Adrenal gland (tissue), 12 donors: ENCODE data around the gene C3orf20. TPM values are rescaled to one million over a fixed set of nuclear protein-coding genes. Genes with fewer than 3 reads are reported as not detected.

ENCODE experiments used
- DNase-seq, 7 donors: peaks; one replicate each; pipeline ENCODE4 v3.0.0-alpha.2; 2019 to 2020
- H3K27ac ChIP-seq, 5 donors: fragments of 200-600 bp; sonication (generic) in 4 of 5; 1 replicate in 3 of 5; 2 replicates in 2 of 5; pipeline versions ENCODE4 v1.5.1 to v1.8.0; 2016 to 2020; ENCODE audit warnings: mild to moderate bottlenecking in 1 of 5
- H3K27me3 ChIP-seq: fragments of 200-600 bp; 2 replicates; pipeline ENCODE4 v1.8.0; 2021
- H3K36me3 ChIP-seq, 2 donors: fragments of 200-600 bp; replicated peaks in 1 of 2; 1 replicate in 1 of 2; 2 replicates in 1 of 2; pipeline versions ENCODE4 v1.5.1 to v1.8.0; 2018 to 2022
- H3K4me1 ChIP-seq, 2 donors: fragments of 200-600 bp; replicated peaks in 1 of 2; 1 replicate in 1 of 2; 2 replicates in 1 of 2; pipeline versions ENCODE4 v1.5.1 to v1.8.0; 2018 to 2021
- H3K4me3 ChIP-seq, 4 donors: fragments of 200-600 bp; sonication (generic) in 3 of 4; one replicate each; pipeline ENCODE4 v1.5.1; 2016 to 2018
- H3K9me3 ChIP-seq, 3 donors: fragments of 200-600 bp; sonication (generic) in 1 of 3; replicated peaks in 1 of 3; 1 replicate in 2 of 3; 2 replicates in 1 of 3; pipeline versions ENCODE4 v1.5.1 to v1.8.0; 2016 to 2021
- CTCF ChIP-seq, 6 experiments: fragments of 450-650 bp in 4 of 6; fragments of 200-600 bp in 2 of 6; sonication (generic) in 1 of 6; IDR thresholded peaks; 1 replicate in 5 of 6; 2 replicates in 1 of 6; pipeline versions ENCODE4 v1.5.1 to v1.8.0; 2016 to 2021; ENCODE audit warnings: antibody characterized with exemption in 6 of 6, mild to moderate bottlenecking in 2 of 6, moderate library complexity in 1 of 6
- POLR2A ChIP-seq, 2 donors: fragments of 450-650 bp; IDR thresholded peaks; one replicate each; pipeline ENCODE4 v1.6.1; 2017; ENCODE audit warnings: antibody characterized with exemption in 2 of 2, mild to moderate bottlenecking in 2 of 2, moderate library complexity in 1 of 2
- WGBS, 4 donors: extraction: QIAGEN DNeasy Blood & Tissue Kit in 2 of 4; methylation state at CpG; one replicate each; pipeline versions ENCODE4 v1.1.5 to v1.1.7; 2013 to 2017; 5-methylcytosine and 5-hydroxymethylcytosine counted together
- intact Hi-C, 2 donors: fragments of 100-400 bp; cut with DNase I; formaldehyde crosslinking; loops; one replicate each; pipeline versions ENCODE4 v1.14.1 to v1.15.0; 2022 to 2023
- polyA plus RNA-seq, 3 donors: library from polyadenylated mRNA; stranded (reverse); fragments of 200-250 nt in 2 of 3; fragments of 350-450 nt in 1 of 3; fragmentation: Illumina TruSeq in 1 of 3; extraction: RNeasy Lipid Tissue Mini Kit (QIAGEN cat#74804) in 1 of 3; gene quantifications; one replicate each; pipeline ENCODE4 v1.2.3, GENCODE V29; 2013 to 2014
- total RNA-seq, 9 donors: library from RNA; depleted of rRNA in 4 of 9; stranded (reverse); fragments of >200 nt in 4 of 9; fragments of 120-200 nt in 1 of 9; fragmentation: NEBNext Ultra II Directional in 1 of 9; extraction: Animal tissue kit (Norgen Biotek cat#: 25700) in 1 of 9; gene quantifications; one replicate each; pipeline versions ENCODE4 v1.1.0 to v1.2.4, GENCODE V29; 2013 to 2023
- donor health status: healthy with polysubstance abuse.
- donor health status: Bipolar disorder and iron deficiency.
- donor health status: DM: yes; HTN: yes; CAD: no.
- donor health status: DM: no; HTN: no; CAD: no.
- donor health status: DM: no; HTN: no; CAD: no.
- donor health status: DM: yes; HTN: yes; CAD: no.

C3orf20 gene
- total and polyA plus RNA-seq, 12 donors, result 0.07 to 0.39 TPM; not detected in 10

DNA sequence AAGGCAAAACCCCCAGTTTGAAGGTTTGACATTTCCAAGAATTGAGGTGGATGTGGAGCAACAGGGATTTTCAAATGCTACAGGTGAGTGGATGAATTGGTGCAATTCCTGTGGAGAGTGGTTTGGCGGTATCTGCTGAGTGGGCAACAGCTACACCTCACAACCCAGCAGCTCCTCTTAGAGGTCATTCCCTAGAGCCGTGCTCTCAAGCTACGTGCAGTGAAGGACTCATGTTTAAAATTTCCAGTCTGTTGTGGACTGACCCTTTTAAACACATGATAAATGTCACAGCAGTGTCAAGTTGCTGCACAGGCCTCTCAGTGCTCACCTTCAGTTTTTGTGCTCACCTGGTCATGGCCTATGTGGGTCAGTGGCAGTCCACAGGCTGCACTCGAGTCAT lies 9.5 kb downstream of the C3orf20 start:
- WGBS, 4 donors, result 92 to 96% (median 94%) methylated on average over 3 to 4 of the region's 4 CpGs
- no peaks in the 10 kb centered on the region for H3K36me3 ChIP-seq
- H3K27me3 ChIP-seq, result no peaks in the 10 kb centered on the region
- intact Hi-C loops, result loop anchor here in 1 of 2 donors (5.0 kb wide), 1 partner anchor 228 kb away; no protein-coding TSS in a partner anchor
- no peak for TF ChIP-seq CTCF (IDR thresholded peaks at IDR 0.05)
- no peaks in the 10 kb centered on the region for H3K4me1 ChIP-seq
- H3K9me3 ChIP-seq, result no peaks in the 10 kb centered on the region
- no peak for DNase-seq
- H3K4me3 ChIP-seq, result no peak overlapping the region
- H3K27ac ChIP-seq, result no peak overlapping the region

DNA sequence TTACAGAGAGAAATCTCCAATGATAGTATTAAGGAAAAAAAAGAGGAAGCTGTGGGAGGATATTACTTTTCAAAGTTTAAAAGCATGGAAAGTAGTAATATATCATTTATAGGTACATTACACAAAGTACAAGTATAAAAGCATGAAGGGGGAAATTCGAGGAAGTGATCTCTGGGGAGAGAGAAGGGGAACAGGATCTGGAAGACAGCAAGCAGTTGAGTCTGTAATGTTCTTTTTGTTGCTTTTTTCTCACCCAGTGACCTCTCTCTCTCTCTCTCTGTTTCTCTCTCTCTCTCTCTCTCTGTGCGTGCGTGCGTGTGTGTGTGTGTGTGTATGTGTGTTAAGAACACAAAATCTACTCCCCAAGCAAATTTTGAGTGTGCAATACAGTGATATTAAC lies 10.2 kb downstream of the C3orf20 start:
- Histone ChIP-seq H3K27me3 (no peaks in the 10 kb centered on the region), H3K4me3 (no peak overlapping the region), H3K36me3 (no peaks in the 10 kb centered on the region), H3K27ac (no peak overlapping the region), H3K4me1 (no peaks in the 10 kb centered on the region), H3K9me3 (no peaks in the 10 kb centered on the region)
- 33 to 54% (median 36%) methylated on average over 4 of the region's 4 CpGs for WGBS, 4 donors
- TF ChIP-seq CTCF (IDR thresholded peaks at IDR 0.05), result no peak
- TF ChIP-seq POLR2A (IDR thresholded peaks at IDR 0.05), result no peak
- DNase-seq, result no peak
- intact Hi-C loops, result no loop called here

DNA sequence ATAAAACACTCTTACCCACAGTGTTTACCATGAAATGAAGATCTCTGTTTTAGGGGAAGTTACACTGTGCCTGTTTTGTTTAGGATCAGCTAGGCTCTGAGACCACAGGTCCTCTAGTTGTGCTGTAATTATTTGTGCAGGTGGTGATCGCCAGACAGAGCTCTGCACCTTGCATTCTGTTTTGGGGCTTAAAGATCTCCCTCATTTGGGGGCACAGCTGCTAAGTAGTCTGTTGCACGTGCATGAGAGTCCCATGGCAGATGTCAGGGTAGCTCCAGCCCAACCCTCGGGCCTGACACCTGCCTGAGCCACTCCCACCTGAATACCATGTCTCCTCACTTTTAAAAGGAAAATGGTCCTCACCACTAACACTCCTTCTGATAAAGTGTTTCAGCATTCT lies 12.4 kb downstream of the C3orf20 start:
- no peaks in the 10 kb centered on the region for H3K9me3 ChIP-seq
- no peaks in the 10 kb centered on the region for H3K36me3 ChIP-seq
- intact Hi-C loops, result no loop called here
- H3K27ac ChIP-seq, result no peak overlapping the region
- no peaks in the 10 kb centered on the region for H3K27me3 ChIP-seq
- 59 to 78% (median 77%) methylated on average over 3 of the region's 3 CpGs for WGBS, 4 donors
- H3K4me3 ChIP-seq, result no peak overlapping the region
- no peak for DNase-seq
- H3K4me1 ChIP-seq, result no peaks in the 10 kb centered on the region
- no peak for TF ChIP-seq POLR2A (IDR thresholded peaks at IDR 0.05)
- no peak for TF ChIP-seq CTCF (IDR thresholded peaks at IDR 0.05)

GRCh38 chr3:14688525-14688924 lies 13.6 kb downstream of the C3orf20 start:
- Histone ChIP-seq H3K4me3 (no peak overlapping the region), H3K27ac (no peak overlapping the region), H3K9me3 (no peaks in the 10 kb centered on the region), H3K36me3 (no peaks in the 10 kb centered on the region), H3K4me1 (no peaks in the 10 kb centered on the region), H3K27me3 (no peaks in the 10 kb centered on the region)
- DNase-seq, result no peak
- intact Hi-C loops, result no loop called here
- TF ChIP-seq POLR2A (IDR thresholded peaks at IDR 0.05) (no peak), CTCF (IDR thresholded peaks at IDR 0.05) (no peak)
- 41 to 67% (median 57%) methylated on average over 2 of the region's 2 CpGs for WGBS, 4 donors
